DOHH2 (cell line): ENCODE data around the gene HTR4.

Source experiments
- H3F3A ChIP-seq: fragments of 200-600 bp; sonication (generic), shearing (Covaris generic); 2 replicates; pipeline ENCODE4 v1.6.0; 2016; ENCODE audit warnings: antibody characterized with exemption, mild to moderate bottlenecking; ENCODE audit not compliant: control insufficient read depth, insufficient read depth
- H3K27ac ChIP-seq: fragments of 200-600 bp; sonication (generic); 2 replicates; pipeline ENCODE4 v1.5.1; 2014; ENCODE audit warnings: low read depth, mild to moderate bottlenecking, low read length, moderate library complexity
- H3K27me3 ChIP-seq: fragments of 200-600 bp; sonication (generic); 2 replicates; pipeline ENCODE4 v1.6.1; 2014; ENCODE audit warnings: mild to moderate bottlenecking, low read length, mixed read lengths; ENCODE audit not compliant: control insufficient read depth
- H3K36me3 ChIP-seq: fragments of 200-600 bp; sonication (generic); 2 replicates; pipeline ENCODE4 v1.6.1; 2014; ENCODE audit warnings: mild to moderate bottlenecking, low read length, moderate library complexity, mixed read lengths; ENCODE audit not compliant: control insufficient read depth
- H3K4me1 ChIP-seq: fragments of 200-600 bp; sonication (generic); 2 replicates; pipeline ENCODE4 v1.6.1; 2014; ENCODE audit warnings: mild to moderate bottlenecking, low read length, mixed read lengths; ENCODE audit not compliant: control insufficient read depth
- H3K4me2 ChIP-seq: fragments of 200-600 bp; sonication (generic); 2 replicates; pipeline ENCODE4 v1.6.0; 2014; ENCODE audit warnings: mild to moderate bottlenecking, low read length, moderate library complexity
- H3K4me3 ChIP-seq: fragments of 200-600 bp; sonication (generic); 2 replicates; pipeline ENCODE4 v1.5.1; 2014; ENCODE audit warnings: mild to moderate bottlenecking, low read length, mixed read lengths
- H3K79me2 ChIP-seq: fragments of 200-600 bp; sonication (generic); 2 replicates; pipeline ENCODE4 v1.6.1; 2014; ENCODE audit warnings: mild to moderate bottlenecking, low read length, mixed read lengths; ENCODE audit not compliant: control insufficient read depth
- H3K9me2 ChIP-seq: fragments of 200-600 bp; sonication (generic); replicated peaks from 2 replicates; pipeline ENCODE4 v1.6.1; 2014; ENCODE audit warnings: mild to moderate bottlenecking, low read length, mixed read lengths; ENCODE audit not compliant: control insufficient read depth
- H3K9me3 ChIP-seq: fragments of 200-600 bp; sonication (generic); 2 replicates; pipeline ENCODE4 v1.6.1; 2014; ENCODE audit warnings: antibody characterized with exemption, low read length, mixed read lengths; ENCODE audit not compliant: control insufficient read depth, insufficient read depth
- H4K20me1 ChIP-seq: fragments of 200-600 bp; sonication (generic); 2 replicates; pipeline ENCODE4 v1.6.0; 2014; ENCODE audit warnings: low read depth, mild to moderate bottlenecking, antibody characterized with exemption, low read length, moderate library complexity; ENCODE audit not compliant: control insufficient read depth, insufficient read depth
- CTCF ChIP-seq: fragments of 200-600 bp; sonication (generic); IDR thresholded peaks from one replicate; pipeline ENCODE4 v1.5.1; 2014; ENCODE audit warnings: antibody characterized with exemption, mild to moderate bottlenecking, low read depth, low read length; ENCODE audit not compliant: poor library complexity, severe bottlenecking
- EZH2phosphoT487 ChIP-seq: fragments of 200-600 bp; sonication (generic); IDR thresholded peaks from 2 replicates; pipeline ENCODE4 v1.6.1; 2017; ENCODE audit warnings: borderline replicate concordance, mild to moderate bottlenecking, antibody characterized with exemption, low read length, moderate library complexity, mixed read lengths

The HTR4 gene

GRCh38 chr5:148543727-148544126, 110.6 kb downstream of the HTR4 start:
- Histone ChIP-seq H3K27me3 (peaks cover 3% of the 10 kb centered on the region), H3K4me1 (no peaks in the 10 kb centered on the region), H3K4me3 (no peak overlapping the region), H3F3A (no peaks in the 10 kb centered on the region), H3K9me2 (no peaks in the 10 kb centered on the region), H3K9me3 (no peaks in the 10 kb centered on the region), H3K36me3 (no peaks in the 10 kb centered on the region), H3K79me2 (no peaks in the 10 kb centered on the region), H3K27ac (no peak overlapping the region), H3K4me2 (no peak overlapping the region), H4K20me1 (no peaks in the 10 kb centered on the region)
- no peak for TF ChIP-seq EZH2phosphoT487
- no peak for TF ChIP-seq CTCF

- Histone ChIP-seq H3K79me2 (no peaks in the 10 kb centered on the region), H3K9me2 (no peaks in the 10 kb centered on the region), H3K27me3 (peaks cover 3% of the 10 kb centered on the region), H3F3A (no peaks in the 10 kb centered on the region), H3K36me3 (no peaks in the 10 kb centered on the region), H3K9me3 (no peaks in the 10 kb centered on the region), H4K20me1 (no peaks in the 10 kb centered on the region), H3K27ac (no peak overlapping the region), H3K4me3 (no peak overlapping the region), H3K4me1 (no peaks in the 10 kb centered on the region), H3K4me2 (no peak overlapping the region)
- TF ChIP-seq EZH2phosphoT487 (no peak), CTCF (no peak)
Measured at GRCh38 chr5:148542812-148543211, 111.5 kb downstream of the HTR4 start.

GRCh38 chr5:148541054-148541835, 113.1 kb downstream of the HTR4 start:
- Histone ChIP-seq H3K9me2 (no peaks in the 10 kb centered on the region), H3K79me2 (no peaks in the 10 kb centered on the region), H3K36me3 (no peaks in the 10 kb centered on the region), H3K4me1 (no peaks in the 10 kb centered on the region), H3K9me3 (no peaks in the 10 kb centered on the region), H3K4me3 (no peak overlapping the region), H4K20me1 (no peaks in the 10 kb centered on the region), H3F3A (no peaks in the 10 kb centered on the region), H3K27me3 (peaks cover 3% of the 10 kb centered on the region), H3K27ac (no peak overlapping the region), H3K4me2 (no peak overlapping the region)
- no peak for TF ChIP-seq EZH2phosphoT487
- TF ChIP-seq CTCF, result no peak
